ENCODE results near the gene ZNF682.

GRCh38 chr19:20005741-20006140 is 33.6 kb downstream of the ZNF682 start:
- no peak for TF ChIP-seq EZH2 (IDR thresholded peaks at IDR 0.05; ENCODE audit: borderline replicate concordance, low read depth, low read length, poor library complexity, severe bottlenecking)
- TF ChIP-seq, protein P1, sequence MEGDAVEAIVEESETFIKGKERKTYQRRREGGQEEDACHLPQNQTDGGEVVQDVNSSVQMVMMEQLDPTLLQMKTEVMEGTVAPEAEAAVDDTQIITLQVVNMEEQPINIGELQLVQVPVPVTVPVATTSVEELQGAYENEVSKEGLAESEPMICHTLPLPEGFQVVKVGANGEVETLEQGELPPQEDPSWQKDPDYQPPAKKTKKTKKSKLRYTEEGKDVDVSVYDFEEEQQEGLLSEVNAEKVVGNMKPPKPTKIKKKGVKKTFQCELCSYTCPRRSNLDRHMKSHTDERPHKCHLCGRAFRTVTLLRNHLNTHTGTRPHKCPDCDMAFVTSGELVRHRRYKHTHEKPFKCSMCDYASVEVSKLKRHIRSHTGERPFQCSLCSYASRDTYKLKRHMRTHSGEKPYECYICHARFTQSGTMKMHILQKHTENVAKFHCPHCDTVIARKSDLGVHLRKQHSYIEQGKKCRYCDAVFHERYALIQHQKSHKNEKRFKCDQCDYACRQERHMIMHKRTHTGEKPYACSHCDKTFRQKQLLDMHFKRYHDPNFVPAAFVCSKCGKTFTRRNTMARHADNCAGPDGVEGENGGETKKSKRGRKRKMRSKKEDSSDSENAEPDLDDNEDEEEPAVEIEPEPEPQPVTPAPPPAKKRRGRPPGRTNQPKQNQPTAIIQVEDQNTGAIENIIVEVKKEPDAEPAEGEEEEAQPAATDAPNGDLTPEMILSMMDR (conservative IDR thresholded peaks at IDR 0.05; ENCODE audit: low read depth, low read length): no peak

All from A673 (cell line).